ENCODE measurements around the gene CERS3. TPM values are rescaled to one million over a fixed set of nuclear protein-coding genes. Genes with fewer than 3 reads are reported as not detected.
A peak's percentile ranks its signal among the peaks of the same experiment; 100 is the strongest.
"Not testable (repeated sequence)": the region's sequence is repeated elsewhere in the genome, so short reads cannot be mapped to it uniquely, and the experiment has no call there.

CERS3 gene
- total RNA-seq, 1 experiment from 2014 or later = not detected

- no peak for DNase-seq (ENCODE audit: low read depth)
These were observed 62.7 kb downstream of the CERS3 start for GRCh38 chr15:100466073-100466472.

- DNase-seq (ENCODE audit: low read depth) = no peak
These were observed 63.9 kb downstream of the CERS3 start for GRCh38 chr15:100464888-100465287.

GRCh38 chr15:100464256-100464655 lies 64.5 kb downstream of the CERS3 start:
- DNase-seq (ENCODE audit: low read depth) = no peak

GRCh38 chr15:100463515-100463914 lies 65.2 kb downstream of the CERS3 start:
- no peak for DNase-seq (ENCODE audit: low read depth)

- no peak for DNase-seq (ENCODE audit: low read depth)
These were observed 67.7 kb downstream of the CERS3 start for GRCh38 chr15:100461049-100461448.

GRCh38 chr15:100457201-100457600 lies 71.5 kb downstream of the CERS3 start:
- DNase-seq (ENCODE audit: low read depth) = peak; percentile 11

GRCh38 chr15:100454148-100454547 lies 74.6 kb downstream of the CERS3 start:
- no peak for DNase-seq (ENCODE audit: low read depth)

- no peak for DNase-seq (ENCODE audit: low read depth)
These were observed 80.3 kb downstream of the CERS3 start for GRCh38 chr15:100448481-100448880.

GRCh38 chr15:100441063-100441462 lies 87.7 kb downstream of the CERS3 start:
- DNase-seq (ENCODE audit: low read depth) = not testable (repeated sequence)

- DNase-seq (ENCODE audit: low read depth) = no peak
These were observed 89.2 kb downstream of the CERS3 start for GRCh38 chr15:100439514-100439913.

GRCh38 chr15:100438570-100438969 lies 90.2 kb downstream of the CERS3 start:
- peak; percentile 39 for DNase-seq (ENCODE audit: low read depth)

- DNase-seq (ENCODE audit: low read depth) = no peak
These were observed 91.5 kb downstream of the CERS3 start for GRCh38 chr15:100437261-100437660.

- no peak for DNase-seq (ENCODE audit: low read depth)
These were observed 94.2 kb downstream of the CERS3 start for GRCh38 chr15:100434561-100434960.

GRCh38 chr15:100434038-100434437 lies 94.7 kb downstream of the CERS3 start:
- DNase-seq (ENCODE audit: low read depth) = no peak

- no peak for DNase-seq (ENCODE audit: low read depth)
These were observed 95.4 kb downstream of the CERS3 start for GRCh38 chr15:100433304-100433703.

GRCh38 chr15:100430411-100430810 lies 98.3 kb downstream of the CERS3 start:
- peak; percentile 25 for DNase-seq (ENCODE audit: low read depth)

GRCh38 chr15:100429116-100429728 lies 99.5 kb downstream of the CERS3 start:
- no peak for DNase-seq (ENCODE audit: low read depth)

- no peak for DNase-seq (ENCODE audit: low read depth)
These were observed 101.8 kb downstream of the CERS3 start for GRCh38 chr15:100426937-100427336.

GRCh38 chr15:100405179-100405578 lies 123.6 kb downstream of the CERS3 start:
- DNase-seq (ENCODE audit: low read depth) = no peak

GRCh38 chr15:100400996-100401395 lies 127.8 kb downstream of the CERS3 start:
- DNase-seq (ENCODE audit: low read depth) = no peak

GRCh38 chr15:100394736-100395440 lies 133.9 kb downstream of the CERS3 start:
- DNase-seq (ENCODE audit: low read depth) = no peak

- no peak for DNase-seq (ENCODE audit: low read depth)
These were observed 135.7 kb downstream of the CERS3 start for GRCh38 chr15:100393008-100393407.

- no peak for DNase-seq (ENCODE audit: low read depth)
These were observed 143.3 kb downstream of the CERS3 start for GRCh38 chr15:100385300-100386050.
